Measurements from ENCODE around the gene RASL11A. TPM values are rescaled to one million over a fixed set of nuclear protein-coding genes. Genes with fewer than 3 reads are reported as not detected.
A peak's percentile ranks its signal among the peaks of the same experiment; 100 is the strongest.

Gene RASL11A
- total and polyA plus RNA-seq, 12 donors: 1.8 to 68.7 (median 4.9) TPM

DNA sequence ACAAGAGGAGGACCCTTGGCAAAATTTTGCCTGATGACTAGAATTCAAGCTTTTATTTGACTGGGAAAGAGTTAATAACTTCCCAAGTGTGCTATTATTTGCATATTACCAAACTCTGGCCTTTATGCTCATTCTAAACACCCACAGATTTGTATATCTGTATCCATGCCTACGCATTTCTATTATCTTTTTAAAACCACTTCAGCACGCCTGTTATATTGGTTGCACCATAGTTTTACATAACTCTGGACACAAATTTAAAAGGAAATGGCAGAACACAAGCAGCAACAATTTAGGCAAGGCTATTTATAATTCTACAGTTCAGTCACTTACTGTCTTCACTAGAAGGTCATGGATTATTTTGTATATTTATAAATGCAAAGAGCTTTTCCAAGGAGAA is 3.7 kb upstream of the RASL11A start:
- intact Hi-C loops (cut with DNase I): no loop called here
- H3K4me1 ChIP-seq: peaks cover 0 to 57% (median 39%) of the 10 kb centered on the region in 9 donors
- DNase-seq: no peak
- H3K36me3 ChIP-seq: peaks cover 0 to 9% (median 0%) of the 10 kb centered on the region in 9 donors
- H3K27ac ChIP-seq: peak overlapping the region in 9 of 10 donors; percentile 14 to 62 (median 49)
- no peaks in the 10 kb centered on the region for H3K27me3 ChIP-seq
- ATAC-seq: peak in 1 of 8 donors; percentile 16
- TF ChIP-seq, protein P1, sequence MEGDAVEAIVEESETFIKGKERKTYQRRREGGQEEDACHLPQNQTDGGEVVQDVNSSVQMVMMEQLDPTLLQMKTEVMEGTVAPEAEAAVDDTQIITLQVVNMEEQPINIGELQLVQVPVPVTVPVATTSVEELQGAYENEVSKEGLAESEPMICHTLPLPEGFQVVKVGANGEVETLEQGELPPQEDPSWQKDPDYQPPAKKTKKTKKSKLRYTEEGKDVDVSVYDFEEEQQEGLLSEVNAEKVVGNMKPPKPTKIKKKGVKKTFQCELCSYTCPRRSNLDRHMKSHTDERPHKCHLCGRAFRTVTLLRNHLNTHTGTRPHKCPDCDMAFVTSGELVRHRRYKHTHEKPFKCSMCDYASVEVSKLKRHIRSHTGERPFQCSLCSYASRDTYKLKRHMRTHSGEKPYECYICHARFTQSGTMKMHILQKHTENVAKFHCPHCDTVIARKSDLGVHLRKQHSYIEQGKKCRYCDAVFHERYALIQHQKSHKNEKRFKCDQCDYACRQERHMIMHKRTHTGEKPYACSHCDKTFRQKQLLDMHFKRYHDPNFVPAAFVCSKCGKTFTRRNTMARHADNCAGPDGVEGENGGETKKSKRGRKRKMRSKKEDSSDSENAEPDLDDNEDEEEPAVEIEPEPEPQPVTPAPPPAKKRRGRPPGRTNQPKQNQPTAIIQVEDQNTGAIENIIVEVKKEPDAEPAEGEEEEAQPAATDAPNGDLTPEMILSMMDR (IDR thresholded peaks at IDR 0.05): no peak
- 48 to 56% methylated on average over 2 of the region's 2 CpGs for WGBS, 2 donors
- no peak overlapping the region for H3K4me3 ChIP-seq
- no peaks in the 10 kb centered on the region for H3K9me3 ChIP-seq

DNA sequence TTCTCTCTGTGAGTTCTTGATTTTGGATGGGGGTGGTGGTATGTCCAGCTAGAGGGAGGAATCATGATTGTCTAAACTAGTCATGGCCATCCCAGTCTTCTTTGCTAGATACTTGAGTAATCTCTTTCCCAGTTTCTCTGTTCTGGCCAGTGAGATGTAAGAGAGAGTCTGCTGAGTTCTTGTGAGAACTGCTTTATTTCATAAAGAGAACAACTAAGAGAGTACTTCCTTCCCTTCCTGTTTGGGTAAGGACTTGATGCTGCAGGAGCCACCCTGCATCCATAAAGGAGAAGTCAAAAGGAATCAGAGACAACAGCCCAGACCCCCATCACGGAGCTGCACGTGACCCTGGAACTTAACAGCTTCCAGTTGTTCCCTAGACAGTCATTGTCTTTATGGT is 3.0 kb upstream of the RASL11A start:
- peaks cover 0 to 64% (median 40%) of the 10 kb centered on the region in 9 donors for H3K4me1 ChIP-seq
- H3K4me3 ChIP-seq: no peak overlapping the region
- H3K36me3 ChIP-seq: peaks cover 0 to 3% (median 0%) of the 10 kb centered on the region in 9 donors
- TF ChIP-seq, protein P1 (IDR thresholded peaks at IDR 0.05): no peak
- no peak for DNase-seq
- whole genome bisulfite sequencing, 2 donors: 70 to 75% methylated on average over 2 of the region's 2 CpGs
- ATAC-seq: no peak
- no peaks in the 10 kb centered on the region for H3K27me3 ChIP-seq
- H3K27ac ChIP-seq: peak overlapping the region in 8 of 10 donors; percentile 14 to 62 (median 40)
- intact Hi-C loops (cut with DNase I): no loop called here
- no peaks in the 10 kb centered on the region for H3K9me3 ChIP-seq

DNA sequence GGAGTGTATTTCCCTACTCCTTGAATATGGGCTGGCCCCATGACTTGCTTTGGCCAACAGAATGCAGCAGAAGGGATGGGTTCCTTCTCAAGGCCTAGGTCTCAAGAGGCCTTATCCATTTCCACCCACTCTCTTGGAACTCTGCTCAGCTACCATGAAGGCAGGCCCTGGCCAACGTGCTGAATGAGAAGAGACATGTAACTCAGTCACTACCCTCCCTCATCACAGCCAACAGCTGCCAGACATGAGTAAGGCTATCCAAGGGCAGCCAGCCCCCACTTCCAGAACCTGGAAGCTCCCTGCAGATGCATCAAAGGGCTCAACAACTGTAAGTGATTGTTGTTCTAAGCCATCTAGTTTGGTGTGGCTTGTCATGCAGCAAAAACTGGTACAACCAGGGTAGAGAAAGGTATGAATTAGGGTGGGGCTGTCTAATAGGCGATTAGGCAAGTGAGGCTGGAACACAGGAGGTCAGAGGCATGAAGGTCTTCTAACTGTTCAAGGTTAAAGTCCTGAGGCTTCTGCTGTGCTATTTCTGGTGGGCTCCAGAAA is 1.4 kb upstream of the RASL11A start:
- 58 to 67% methylated on average over 2 of the region's 2 CpGs for WGBS, 2 donors
- H3K27ac ChIP-seq: no peak overlapping the region
- TF ChIP-seq, protein P1 (IDR thresholded peaks at IDR 0.05): no peak
- no peaks in the 10 kb centered on the region for H3K36me3 ChIP-seq
- no peak for DNase-seq
- no peak for ATAC-seq
- intact Hi-C loops (cut with DNase I): no loop called here
- H3K27me3 ChIP-seq: no peaks in the 10 kb centered on the region
- no peaks in the 10 kb centered on the region for H3K9me3 ChIP-seq
- H3K4me1 ChIP-seq: peaks cover 0 to 73% (median 40%) of the 10 kb centered on the region in 9 donors
- H3K4me3 ChIP-seq: no peak overlapping the region

DNA sequence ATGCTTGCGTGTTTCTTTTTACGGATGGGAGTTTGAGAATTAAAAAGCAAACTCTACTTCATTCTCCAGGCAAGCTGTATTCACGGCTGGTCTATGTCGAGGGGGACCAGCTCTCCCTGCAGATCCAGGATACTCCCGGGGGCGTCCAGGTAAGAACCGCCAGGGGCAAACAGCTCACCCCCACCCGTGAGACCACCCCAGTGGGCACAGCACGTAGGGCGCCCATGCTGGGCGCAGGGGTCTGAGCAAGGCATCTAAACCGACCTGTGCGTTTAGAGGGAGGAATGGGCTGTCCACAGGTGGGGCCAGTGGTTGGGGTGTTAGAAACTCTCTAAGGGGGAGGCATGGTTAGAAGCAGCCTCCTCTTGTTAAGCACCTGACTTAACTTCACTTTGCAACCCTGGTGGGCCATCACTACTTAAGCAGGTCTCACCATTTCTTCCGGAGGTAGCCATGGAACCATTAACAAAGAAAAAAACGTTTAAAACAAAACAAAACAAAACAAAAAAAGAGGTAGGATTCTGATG is 1.0 kb downstream of the RASL11A start:
- no peaks in the 10 kb centered on the region for H3K9me3 ChIP-seq
- H3K27ac ChIP-seq: peak overlapping the region in 9 of 10 donors; percentile 84 to 95 (median 93)
- no peak for DNase-seq
- H3K27me3 ChIP-seq: no peaks in the 10 kb centered on the region
- peak overlapping the region; percentile 50 to 91 (median 78) for H3K4me3 ChIP-seq
- ATAC-seq: no peak
- no peaks in the 10 kb centered on the region for H3K36me3 ChIP-seq
- H3K4me1 ChIP-seq: peaks cover 0 to 63% (median 29%) of the 10 kb centered on the region in 9 donors
- TF ChIP-seq, protein P1 (IDR thresholded peaks at IDR 0.05): no peak
- intact Hi-C loops (cut with DNase I): loop anchor here in 3 of 10 donors (2.0 to 10.0 kb wide), 4 partner anchors 21 to 284 kb away; partner anchors contain the start of genes RPL21 (in 2 of the 3) and USP12 (in 2 of the 3)
- 51 to 58% methylated on average over 15 of the region's 15 CpGs for WGBS, 2 donors

Measured in heart right ventricle (tissue), 16 donors.